ENCODE data around the gene TRIM33.

Gene TRIM33

DNA sequence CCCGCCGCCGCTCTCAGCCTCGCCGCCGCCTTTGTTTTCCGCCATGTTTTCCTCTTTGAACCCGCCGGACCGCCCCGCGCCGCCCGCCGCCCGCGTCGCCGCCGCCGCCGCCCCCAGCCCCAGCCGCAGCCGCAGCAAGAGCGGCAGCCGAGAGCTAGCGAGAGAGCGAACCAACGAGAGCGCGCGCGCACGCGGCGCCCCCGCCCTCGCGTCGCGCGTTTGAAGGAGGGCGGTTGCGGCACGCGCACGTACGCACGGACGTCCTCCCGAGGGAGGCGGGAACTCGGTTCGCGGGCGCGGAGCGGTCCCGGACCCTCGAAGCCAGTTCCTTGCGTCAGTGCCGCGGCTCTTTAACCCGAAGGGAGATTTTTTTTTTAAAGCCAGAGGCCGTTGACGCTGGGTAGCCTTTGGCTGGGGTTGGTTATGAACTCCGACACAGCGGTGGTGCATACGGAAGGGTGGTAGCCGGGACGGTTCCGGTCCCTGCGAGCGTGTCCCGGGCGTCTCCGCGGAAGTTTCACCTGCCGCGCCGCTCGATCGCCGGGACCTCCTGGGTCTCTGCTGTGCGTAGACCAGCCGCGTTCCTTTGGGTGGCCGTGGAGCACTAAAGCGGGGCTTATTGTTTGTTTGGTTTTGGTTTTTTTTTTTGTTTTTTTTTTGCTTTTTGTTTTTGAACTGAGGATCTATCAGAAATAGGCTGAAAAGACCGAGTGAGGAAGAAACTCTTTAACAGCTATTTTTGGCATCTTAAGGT lies at the start of gene TRIM33:
TRIM33 (minus strand) TSS at position 172 of the 754 bp plus-strand sequence; CDS start at position 45, 127 bp downstream.
- DNase-seq = peak; percentile 87 to 90

DNA sequence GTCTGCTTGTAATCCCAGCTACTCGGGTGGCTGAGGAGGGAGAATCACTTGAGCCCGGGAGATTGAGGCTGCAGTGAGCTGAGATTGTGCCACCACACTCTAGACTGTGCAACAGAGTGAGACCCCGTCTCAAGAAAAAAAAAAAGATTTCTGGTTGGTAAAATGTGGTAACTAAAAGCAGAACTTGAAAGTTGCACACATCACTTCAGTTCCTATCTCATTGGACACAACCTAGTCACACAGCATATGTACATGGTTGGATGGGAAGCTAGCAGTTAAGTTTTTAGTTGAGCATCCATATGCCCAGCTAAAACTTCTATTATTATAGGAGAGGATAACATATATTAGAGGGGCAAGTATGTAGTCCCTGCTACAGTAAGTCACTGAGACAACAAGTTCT lies 48.4 kb upstream of the TRIM33 start:
- DNase-seq = no peak

- no peak for DNase-seq
Measured at GRCh38 chr1:114558544-114558943, 47.5 kb upstream of the TRIM33 start.

- no peak for DNase-seq
Measured at GRCh38 chr1:114554577-114554976, 43.6 kb upstream of the TRIM33 start.

GRCh38 chr1:114552106-114552639 lies 41.2 kb upstream of the TRIM33 start:
- no peak for DNase-seq

- no peak for DNase-seq
Measured at GRCh38 chr1:114551400-114551799, 40.4 kb upstream of the TRIM33 start.

- no peak for DNase-seq
Measured at GRCh38 chr1:114550336-114550735, 39.3 kb upstream of the TRIM33 start.

DNA sequence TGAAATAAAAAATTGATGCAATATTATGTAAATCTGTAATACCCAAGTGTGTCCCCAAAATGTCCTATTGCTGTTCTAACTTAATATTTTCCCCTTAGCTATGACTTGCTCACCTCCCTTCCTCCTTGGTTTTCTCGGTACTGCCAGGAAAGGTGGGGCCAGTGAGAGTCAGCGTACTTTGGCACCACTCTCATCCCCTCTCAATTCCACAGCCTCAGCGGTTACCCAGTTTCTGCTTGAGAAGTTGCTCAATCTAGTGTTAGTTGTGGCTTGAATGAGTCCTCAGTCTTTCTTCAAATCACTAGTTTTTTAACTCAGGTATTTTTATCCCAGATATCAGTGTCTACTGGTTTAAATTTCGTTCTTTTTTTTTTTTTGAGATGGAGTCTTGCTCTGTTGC lies 38.1 kb upstream of the TRIM33 start:
- no peak for DNase-seq

GRCh38 chr1:114547076-114547475 lies 36.1 kb upstream of the TRIM33 start:
- no peak for DNase-seq

DNA sequence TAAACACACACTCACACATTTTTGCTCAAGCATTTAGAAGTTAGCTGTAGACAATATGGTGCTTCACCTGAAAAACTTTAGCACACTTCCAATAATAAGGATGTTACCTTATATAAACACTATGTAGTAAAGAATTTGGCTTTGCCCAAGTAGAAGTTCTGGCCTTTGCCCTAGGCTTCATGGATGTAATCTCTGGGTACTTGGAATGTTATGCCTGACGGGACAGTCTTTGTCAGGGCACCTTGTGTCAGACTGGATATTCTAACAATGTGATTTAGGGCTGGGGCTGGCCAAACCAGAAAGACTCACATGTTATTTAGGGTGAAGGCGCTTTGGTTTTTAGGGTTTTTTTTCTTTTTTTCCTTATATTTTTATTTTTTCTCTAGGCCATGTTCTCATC lies 34.8 kb upstream of the TRIM33 start:
- no peak for DNase-seq

- no peak for DNase-seq
Measured at GRCh38 chr1:114545315-114545714, 34.3 kb upstream of the TRIM33 start.

DNA sequence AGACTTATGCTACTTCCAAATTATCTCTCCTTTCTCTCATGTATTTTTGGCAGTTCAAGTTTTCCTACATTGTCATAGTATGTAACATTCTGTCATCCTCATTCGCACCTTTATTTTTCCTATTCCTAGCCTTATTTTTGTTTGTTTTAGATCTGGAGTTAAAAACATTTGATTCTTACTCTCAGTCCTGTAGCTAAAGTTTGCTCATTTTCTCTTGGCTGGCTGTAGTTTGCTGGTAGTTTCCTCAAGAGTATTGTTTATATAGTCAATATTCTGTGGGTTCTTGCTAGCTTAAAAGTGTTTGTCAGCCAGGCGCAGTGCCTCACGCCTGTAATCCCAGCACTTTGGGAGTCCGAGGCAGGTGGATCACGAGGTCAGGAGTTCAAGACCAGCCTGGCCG lies 29.8 kb upstream of the TRIM33 start:
- DNase-seq = no peak

DNA sequence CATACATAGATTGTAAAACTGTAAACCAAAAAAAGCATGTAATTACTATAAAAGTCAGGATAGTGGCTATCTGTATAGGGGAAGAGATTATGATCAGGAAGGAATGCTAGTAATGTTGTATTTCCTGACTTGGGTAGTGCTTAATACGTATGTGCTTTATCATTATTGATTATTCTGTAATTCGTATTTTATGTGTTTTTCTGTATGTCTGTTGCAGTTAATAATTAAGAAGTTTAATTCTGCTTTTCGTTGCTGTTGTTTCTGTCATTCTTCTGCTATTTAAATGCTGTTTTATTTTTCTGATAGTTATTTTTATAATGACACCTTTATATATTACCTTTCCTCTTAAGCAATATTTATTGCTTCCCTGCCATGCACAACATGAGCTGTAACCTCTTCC lies 29.3 kb upstream of the TRIM33 start:
- DNase-seq = no peak

DNA sequence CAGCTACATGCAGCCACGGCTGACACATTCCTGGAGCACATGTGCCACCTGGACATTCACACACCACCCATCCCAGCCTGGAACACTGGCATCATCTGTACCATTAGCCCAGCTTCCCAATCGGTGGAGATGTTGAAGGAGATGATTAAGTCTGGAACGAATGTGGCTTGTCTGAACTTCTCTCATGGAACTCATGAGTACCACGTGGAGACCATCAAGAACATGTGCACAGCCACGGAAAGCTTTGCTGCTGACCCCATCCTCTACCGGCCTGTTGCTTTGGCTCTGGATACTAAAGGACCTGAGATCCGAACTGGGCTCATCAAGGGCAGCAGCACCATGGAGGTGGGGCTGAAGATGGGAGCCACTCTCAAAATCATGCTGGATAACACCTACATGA lies 25.0 kb upstream of the TRIM33 start:
- DNase-seq = no peak

DNA sequence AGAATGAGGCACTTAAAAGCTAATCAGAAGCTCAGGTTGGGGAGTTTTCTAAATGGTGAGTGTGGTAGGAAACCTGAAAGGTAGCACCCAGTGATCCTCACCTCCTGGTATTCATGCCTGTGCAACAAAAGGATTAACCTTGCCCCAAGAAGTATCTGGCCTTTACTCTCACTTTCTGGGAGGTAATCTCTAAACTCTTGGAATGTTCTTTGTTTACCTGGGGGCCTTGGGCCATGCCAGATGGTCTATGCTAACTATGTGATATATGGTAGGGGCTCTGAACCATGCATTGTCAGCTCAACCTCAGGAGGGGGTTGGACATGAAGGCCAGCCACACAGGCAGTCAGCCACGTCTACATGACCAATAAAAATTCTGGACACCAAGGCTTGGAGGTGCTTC lies 24.4 kb upstream of the TRIM33 start:
- DNase-seq = no peak

GRCh38 chr1:114531094-114531493 lies 20.1 kb upstream of the TRIM33 start:
- DNase-seq = no peak

DNA sequence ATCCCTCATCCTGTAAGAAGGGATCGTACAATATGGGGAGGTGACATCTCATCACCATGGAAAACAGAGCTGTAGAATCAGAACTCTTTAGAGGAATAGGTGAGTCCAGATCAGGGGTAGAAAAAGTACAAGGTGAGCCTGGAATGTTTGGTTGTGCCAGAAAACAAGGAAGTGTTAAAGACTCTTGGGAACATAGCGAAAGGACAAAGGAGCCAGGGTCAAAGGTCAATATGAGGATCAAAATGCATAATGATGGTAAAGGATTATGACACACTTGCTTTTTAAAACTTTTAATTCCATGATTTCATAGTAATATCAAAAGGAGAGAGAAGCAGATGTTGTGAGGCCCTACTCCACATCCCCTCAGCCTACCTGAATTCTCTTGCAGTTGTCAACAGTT lies 19.2 kb upstream of the TRIM33 start:
- DNase-seq = no peak

- DNase-seq = no peak
Measured at GRCh38 chr1:114524944-114525343, 13.9 kb upstream of the TRIM33 start.

DNA sequence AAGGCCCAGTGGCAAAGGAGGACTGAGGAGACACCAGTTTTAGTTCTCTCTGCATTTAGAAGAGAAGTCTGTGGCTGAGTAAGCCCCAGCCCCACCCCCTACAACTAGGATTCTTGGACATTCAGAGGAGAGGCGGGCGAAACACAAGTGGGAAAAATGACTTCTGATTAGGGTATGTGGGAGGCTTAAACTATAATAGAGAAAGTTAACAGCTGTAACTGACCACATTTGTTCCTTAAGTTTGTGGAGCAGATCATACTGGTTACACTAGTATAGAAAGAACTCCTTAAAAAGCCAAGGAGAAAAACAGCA lies 11.2 kb upstream of the TRIM33 start:
- DNase-seq = no peak

DNA sequence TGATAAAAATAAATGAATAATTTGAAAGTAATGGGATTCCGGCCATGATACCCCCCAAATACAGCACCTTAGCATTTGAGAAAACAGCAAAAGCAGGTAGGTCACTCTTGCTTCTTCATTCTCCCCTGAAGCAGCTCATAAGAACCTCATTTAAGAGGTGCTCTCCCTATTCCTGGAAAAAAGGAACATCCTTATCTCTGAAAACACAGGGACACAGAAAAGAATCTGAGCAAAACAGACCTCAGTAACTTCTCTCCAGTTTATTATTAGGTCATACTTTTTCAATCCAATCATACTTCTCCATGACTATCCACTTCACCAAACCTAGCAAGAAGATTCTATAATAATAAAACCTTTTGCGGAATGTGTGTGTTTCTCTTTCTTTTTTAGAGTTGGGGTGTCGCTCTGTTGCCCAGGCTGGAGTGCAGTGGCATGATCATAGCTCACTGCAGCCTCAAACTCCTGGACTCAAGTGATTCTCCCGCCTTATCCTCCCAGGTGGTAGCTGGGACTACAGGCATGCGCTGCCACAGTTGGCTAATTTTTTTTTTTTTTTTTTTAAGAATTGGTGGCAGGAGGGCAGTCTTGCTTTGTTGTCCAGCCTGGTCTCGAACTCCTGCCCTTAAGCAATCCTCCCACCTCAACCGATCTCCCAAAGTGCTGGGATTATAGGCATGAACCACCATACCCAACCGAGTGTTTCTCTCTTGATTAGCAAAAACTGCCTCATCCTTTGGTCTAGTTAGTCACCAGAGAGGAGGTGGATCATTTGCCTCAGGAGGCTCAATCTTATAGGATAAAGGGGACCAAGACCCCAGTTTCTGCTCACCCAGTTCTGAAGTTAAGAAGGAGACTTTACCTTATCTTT lies 10.6 kb upstream of the TRIM33 start:
- DNase-seq = no peak

GRCh38 chr1:114517348-114517747 lies 6.3 kb upstream of the TRIM33 start:
- DNase-seq = no peak

GRCh38 chr1:114512595-114513280 lies 1.7 kb upstream of the TRIM33 start:
- DNase-seq = no peak

- peak; percentile 32 to 35 for DNase-seq
Measured at GRCh38 chr1:114510274-114511031, 550 bp downstream of the TRIM33 start.
